SK-N-SH (cell line): Measurements from ENCODE around the gene EAF1. TPM values are rescaled to one million over a fixed set of nuclear protein-coding genes. Genes with fewer than 3 reads are reported as not detected.
A peak's percentile ranks its signal among the peaks of the same experiment; 100 is the strongest.

ENCODE experiments used
- CTCF ChIA-PET: fragments of 300-600, 350-600 bp; formaldehyde crosslinking; extraction: SDS; loops from one replicate; lab custom pipeline; 2021; lab: Yijun Ruan, JAX
- POLR2A ChIA-PET: fragments of 350-600 bp; sonication (Branson Sonifier 250); formaldehyde crosslinking; extraction: SDS; loops from one replicate; lab custom pipeline; 2020; ENCODE audit warnings: antibody characterized with exemption, inconsistent platforms; lab: Yijun Ruan, JAX
- DNase-seq: peaks from one replicate; pipeline ENCODE4 v3.0.0; 2012
- H2AFZ ChIP-seq: fragments of 200-600 bp; sonication (generic); 2 replicates; pipeline ENCODE4 v1.8.1; 2016; ENCODE audit warnings: antibody characterized with exemption, mild to moderate bottlenecking, low read depth
- H3F3A ChIP-seq: fragments of 200-600 bp; sonication (generic); replicated peaks from 2 replicates; pipeline ENCODE3; 2016; ENCODE audit warnings: antibody characterized with exemption, mild to moderate bottlenecking; ENCODE audit not compliant: insufficient read depth
- H3K27ac ChIP-seq, 2 experiments: fragments of 200-500 bp in 1 of 2; fragments of 200-600 bp in 1 of 2; sonication (Bioruptor generic) in 1 of 2; sonication (generic), shearing (Covaris generic) in 1 of 2; 2 replicates each; pipeline versions ENCODE4 v1.5.1 to v1.6.1; 2014 to 2016; ENCODE audit warnings: low read depth in 2 of 2, inconsistent platforms in 1 of 2, low read length in 1 of 2, mild to moderate bottlenecking in 1 of 2, mixed read lengths in 1 of 2
- H3K27me3 ChIP-seq: fragments of 200-600 bp; sonication (generic), shearing (Covaris generic); 2 replicates; pipeline ENCODE4 v1.6.1; 2016; ENCODE audit warnings: mixed run types; ENCODE audit not compliant: insufficient read depth
- H3K36me3 ChIP-seq, 2 experiments: fragments of 200-500 bp in 1 of 2; fragments of 200-600 bp in 1 of 2; sonication (Bioruptor generic) in 1 of 2; sonication (generic) in 1 of 2; replicated peaks in 1 of 2; 2 replicates each; pipeline versions ENCODE3 to v1.5.1; 2014 to 2016; ENCODE audit warnings: low read length in 1 of 2, mild to moderate bottlenecking in 1 of 2; ENCODE audit not compliant: insufficient read depth in 2 of 2, control insufficient read depth in 1 of 2
- H3K4me1 ChIP-seq, 2 experiments: fragments of 200-500 bp in 1 of 2; fragments of 200-600 bp in 1 of 2; sonication (Bioruptor generic) in 1 of 2; sonication (generic), shearing (Covaris generic) in 1 of 2; 2 replicates each; pipeline versions ENCODE4 v1.5.1 to v1.6.1; 2014 to 2016; ENCODE audit warnings: low read depth in 1 of 2, low read length in 1 of 2, mixed run types in 1 of 2; ENCODE audit not compliant: insufficient read depth in 2 of 2, control insufficient read depth in 1 of 2
- H3K4me2 ChIP-seq: fragments of 200-600 bp; sonication (generic), shearing (Covaris generic); 2 replicates; pipeline ENCODE4 v1.6.1; 2017; ENCODE audit warnings: mixed run types
- H3K4me3 ChIP-seq, 2 experiments: fragments of 200-500 bp in 1 of 2; fragments of 200-600 bp in 1 of 2; sonication (Bioruptor generic) in 1 of 2; sonication (generic), shearing (Covaris generic) in 1 of 2; 2 replicates each; pipeline versions ENCODE4 v1.5.1 to v1.8.1; 2014 to 2016; ENCODE audit warnings: low read depth in 2 of 2, inconsistent platforms in 1 of 2, low read length in 1 of 2, mild to moderate bottlenecking in 1 of 2, mixed read lengths in 1 of 2, moderate library complexity in 1 of 2
- H3K79me2 ChIP-seq: fragments of 200-600 bp; sonication (generic); 2 replicates; pipeline ENCODE4 v1.8.1; 2017; ENCODE audit warnings: mild to moderate bottlenecking; ENCODE audit not compliant: insufficient read depth
- H3K9ac ChIP-seq: fragments of 200-600 bp; sonication (generic); 2 replicates; pipeline ENCODE4 v1.6.1; 2017; ENCODE audit warnings: mixed run types
- H3K9me2 ChIP-seq: fragments of 200-600 bp; sonication (generic); 2 replicates; pipeline ENCODE4 v1.6.1; 2017; ENCODE audit warnings: mixed run types
- H3K9me3 ChIP-seq: fragments of 200-600 bp; sonication (generic); 2 replicates; pipeline ENCODE4 v1.6.1; 2017; ENCODE audit warnings: mixed run types, mild to moderate bottlenecking, moderate library complexity
- H4K20me1 ChIP-seq: fragments of 200-600 bp; sonication (generic); 2 replicates; pipeline ENCODE4 v1.6.1; 2017; ENCODE audit warnings: mild to moderate bottlenecking, mixed run types; ENCODE audit not compliant: insufficient read depth
- EP300 ChIP-seq, 2 experiments: IDR thresholded peaks; 2 replicates each; pipeline versions ENCODE4 v1.4.0 to v1.6.1; 2012; ENCODE audit warnings: borderline replicate concordance in 1 of 2, low read depth in 1 of 2, low read length in 1 of 2
- FOSL2 ChIP-seq: IDR thresholded peaks from 2 replicates; pipeline ENCODE4 v1.4.0; 2012; ENCODE audit warnings: low read depth, mild to moderate bottlenecking, moderate library complexity, borderline replicate concordance
- GABPA ChIP-seq: IDR thresholded peaks from 2 replicates; pipeline ENCODE4 v1.4.0; 2012; ENCODE audit warnings: low read depth, mild to moderate bottlenecking
- MXI1 ChIP-seq: IDR thresholded peaks from 2 replicates; pipeline ENCODE4 v1.6.1; 2012; ENCODE audit warnings: mild to moderate bottlenecking, low read depth, low read length, improper control_type of control experiment
- NFIC ChIP-seq: IDR thresholded peaks from 2 replicates; pipeline ENCODE4 v1.4.0; 2012; ENCODE audit warnings: borderline replicate concordance
- POLR2AphosphoS5 ChIP-seq: IDR thresholded peaks from 2 replicates; pipeline ENCODE4 v1.6.1; 2012; ENCODE audit warnings: low read depth, low read length
- SIN3A ChIP-seq: IDR thresholded peaks from 2 replicates; pipeline ENCODE4 v1.6.1; 2012; ENCODE audit warnings: low read depth, mild to moderate bottlenecking, low read length, moderate library complexity, borderline replicate concordance
- SMC3 ChIP-seq: IDR thresholded peaks from 2 replicates; pipeline ENCODE4 v1.6.1; 2012; ENCODE audit warnings: low read depth, low read length, improper control_type of control experiment
- TAF1 ChIP-seq: IDR thresholded peaks from 2 replicates; pipeline ENCODE4 v1.6.1; 2012; ENCODE audit warnings: low read depth, mild to moderate bottlenecking, low read length, moderate library complexity, borderline replicate concordance
- YY1 ChIP-seq: IDR thresholded peaks from 2 replicates; pipeline ENCODE4 v1.4.0; 2012; ENCODE audit warnings: low read depth, mild to moderate bottlenecking
- WGBS: methylation state at CpG from one replicate; pipeline ENCODE4 v1.1.6; 2017; ENCODE audit warnings: low lambda C conversion rate; 5-methylcytosine and 5-hydroxymethylcytosine counted together
- polyA plus RNA-seq, 3 experiments: library from polyadenylated mRNA; depleted of rRNA; stranded (reverse); fragments of >200 nt; gene quantifications; 2 replicates each; pipeline ENCODE4 v1.2.3, GENCODE V29; 2012
- TF ChIP-seq, protein P1 (sequence below): IDR thresholded peaks from 2 replicates; pipeline ENCODE4; 2012
- TF ChIP-seq, protein P2 (sequence below): fragments of 200-600 bp; sonication (generic); IDR thresholded peaks from 2 replicates; pipeline ENCODE4 v1.6.1; 2017; ENCODE audit warnings: antibody characterized with exemption, mild to moderate bottlenecking, moderate library complexity
- TF ChIP-seq, protein P3 (sequence below): fragments of 150-350 bp; IDR thresholded peaks from 2 replicates; pipeline ENCODE4 v1.6.1; 2017; ENCODE audit warnings: antibody characterized with exemption, low read length, low read depth, borderline replicate concordance
- TF ChIP-seq, protein P4 (sequence below): IDR thresholded peaks from 2 replicates; pipeline ENCODE4 v1.4.0; 2012; ENCODE audit warnings: low read depth, borderline replicate concordance
- TF ChIP-seq, protein P5 (sequence below): fragments of 150-350 bp; IDR thresholded peaks from 2 replicates; pipeline ENCODE4 v1.6.1; 2016; ENCODE audit warnings: mild to moderate bottlenecking, low read depth, low read length

Gene EAF1
- polyA plus RNA-seq, 1 of the 3 experiments (the other 2 are of a cell fraction) = 10.0 TPM

DNA sequence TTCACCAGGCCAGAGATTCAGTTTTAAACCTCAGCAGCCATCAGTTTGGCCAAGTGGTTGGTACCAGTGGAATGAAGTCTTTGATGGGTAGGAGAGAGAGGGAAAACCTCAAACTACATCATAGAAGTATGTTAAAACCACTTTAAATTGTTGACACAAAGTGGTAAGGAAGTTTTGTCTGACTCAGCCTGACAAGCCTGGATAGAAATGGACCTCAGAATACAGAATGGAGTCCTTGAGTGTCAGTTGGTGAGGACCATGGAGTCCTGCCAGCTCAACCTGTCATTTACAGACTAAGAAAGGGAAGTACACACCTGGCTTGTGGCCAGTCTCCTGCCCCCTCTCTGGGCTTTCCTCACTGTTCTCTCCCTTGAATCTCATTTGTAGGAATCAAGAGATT is 12.1 kb downstream of the EAF1 start:
- Histone ChIP-seq H3F3A (peaks cover 18% of the 10 kb centered on the region), H3K9ac (no peak overlapping the region), H4K20me1 (peaks cover 8% of the 10 kb centered on the region; the same call in 1 of the 2 replicates), H3K79me2 (no peaks in the 10 kb centered on the region), H3K36me3 (peaks cover 73 to 82% of the 10 kb centered on the region in 2 experiments), H3K27ac (no peak overlapping the region), H3K4me1 (no peaks in the 10 kb centered on the region; a peak in 1 of 4 replicates), H2AFZ (no peak overlapping the region), H3K9me2 (no peaks in the 10 kb centered on the region), H3K4me2 (no peak overlapping the region), H3K4me3 (no peak overlapping the region), H3K9me3 (no peaks in the 10 kb centered on the region), H3K27me3 (no peaks in the 10 kb centered on the region)
- ChIA-PET POLR2A (no interaction called here), CTCF (interaction anchor here (1.8 kb wide), 1 partner anchor 20 kb away, joined by 4 read pairs; no protein-coding TSS in a partner anchor)
- TF ChIP-seq GABPA (no peak), NFIC (no peak)
- TF ChIP-seq, protein P1, sequence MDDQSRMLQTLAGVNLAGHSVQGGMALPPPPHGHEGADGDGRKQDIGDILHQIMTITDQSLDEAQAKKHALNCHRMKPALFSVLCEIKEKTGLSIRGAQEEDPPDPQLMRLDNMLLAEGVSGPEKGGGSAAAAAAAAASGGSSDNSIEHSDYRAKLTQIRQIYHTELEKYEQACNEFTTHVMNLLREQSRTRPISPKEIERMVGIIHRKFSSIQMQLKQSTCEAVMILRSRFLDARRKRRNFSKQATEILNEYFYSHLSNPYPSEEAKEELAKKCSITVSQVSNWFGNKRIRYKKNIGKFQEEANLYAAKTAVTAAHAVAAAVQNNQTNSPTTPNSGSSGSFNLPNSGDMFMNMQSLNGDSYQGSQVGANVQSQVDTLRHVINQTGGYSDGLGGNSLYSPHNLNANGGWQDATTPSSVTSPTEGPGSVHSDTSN = 0 out of 2 replicates have a peak, but pooled peaks have one; percentile 7
- TF ChIP-seq, protein P2, sequence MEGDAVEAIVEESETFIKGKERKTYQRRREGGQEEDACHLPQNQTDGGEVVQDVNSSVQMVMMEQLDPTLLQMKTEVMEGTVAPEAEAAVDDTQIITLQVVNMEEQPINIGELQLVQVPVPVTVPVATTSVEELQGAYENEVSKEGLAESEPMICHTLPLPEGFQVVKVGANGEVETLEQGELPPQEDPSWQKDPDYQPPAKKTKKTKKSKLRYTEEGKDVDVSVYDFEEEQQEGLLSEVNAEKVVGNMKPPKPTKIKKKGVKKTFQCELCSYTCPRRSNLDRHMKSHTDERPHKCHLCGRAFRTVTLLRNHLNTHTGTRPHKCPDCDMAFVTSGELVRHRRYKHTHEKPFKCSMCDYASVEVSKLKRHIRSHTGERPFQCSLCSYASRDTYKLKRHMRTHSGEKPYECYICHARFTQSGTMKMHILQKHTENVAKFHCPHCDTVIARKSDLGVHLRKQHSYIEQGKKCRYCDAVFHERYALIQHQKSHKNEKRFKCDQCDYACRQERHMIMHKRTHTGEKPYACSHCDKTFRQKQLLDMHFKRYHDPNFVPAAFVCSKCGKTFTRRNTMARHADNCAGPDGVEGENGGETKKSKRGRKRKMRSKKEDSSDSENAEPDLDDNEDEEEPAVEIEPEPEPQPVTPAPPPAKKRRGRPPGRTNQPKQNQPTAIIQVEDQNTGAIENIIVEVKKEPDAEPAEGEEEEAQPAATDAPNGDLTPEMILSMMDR = no peak
- TF ChIP-seq, protein P3, sequence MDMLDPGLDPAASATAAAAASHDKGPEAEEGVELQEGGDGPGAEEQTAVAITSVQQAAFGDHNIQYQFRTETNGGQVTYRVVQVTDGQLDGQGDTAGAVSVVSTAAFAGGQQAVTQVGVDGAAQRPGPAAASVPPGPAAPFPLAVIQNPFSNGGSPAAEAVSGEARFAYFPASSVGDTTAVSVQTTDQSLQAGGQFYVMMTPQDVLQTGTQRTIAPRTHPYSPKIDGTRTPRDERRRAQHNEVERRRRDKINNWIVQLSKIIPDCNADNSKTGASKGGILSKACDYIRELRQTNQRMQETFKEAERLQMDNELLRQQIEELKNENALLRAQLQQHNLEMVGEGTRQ = no peak
- DNase-seq = no peak

DNA sequence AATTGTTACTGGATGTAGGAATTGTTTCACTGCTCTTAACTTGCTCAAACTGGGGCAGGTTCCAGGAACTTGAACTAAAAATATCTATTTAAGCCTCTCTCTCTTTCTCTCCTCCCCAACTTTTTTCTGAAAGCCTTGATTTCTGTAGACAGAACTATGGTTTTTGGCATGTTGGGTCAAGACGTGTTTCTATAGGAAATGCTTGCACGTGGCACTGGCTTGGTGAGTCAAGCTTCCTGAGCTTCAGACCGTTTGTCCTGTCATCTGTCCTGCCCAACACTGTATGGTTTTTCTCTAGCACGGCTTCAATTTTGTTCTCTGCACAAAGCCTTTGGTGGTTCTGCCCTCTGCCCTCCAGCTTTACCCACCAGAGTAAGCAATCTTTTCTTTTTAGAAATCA is 13.5 kb downstream of the EAF1 start:
- no peak for TF ChIP-seq MXI1
- TF ChIP-seq, protein P4, sequence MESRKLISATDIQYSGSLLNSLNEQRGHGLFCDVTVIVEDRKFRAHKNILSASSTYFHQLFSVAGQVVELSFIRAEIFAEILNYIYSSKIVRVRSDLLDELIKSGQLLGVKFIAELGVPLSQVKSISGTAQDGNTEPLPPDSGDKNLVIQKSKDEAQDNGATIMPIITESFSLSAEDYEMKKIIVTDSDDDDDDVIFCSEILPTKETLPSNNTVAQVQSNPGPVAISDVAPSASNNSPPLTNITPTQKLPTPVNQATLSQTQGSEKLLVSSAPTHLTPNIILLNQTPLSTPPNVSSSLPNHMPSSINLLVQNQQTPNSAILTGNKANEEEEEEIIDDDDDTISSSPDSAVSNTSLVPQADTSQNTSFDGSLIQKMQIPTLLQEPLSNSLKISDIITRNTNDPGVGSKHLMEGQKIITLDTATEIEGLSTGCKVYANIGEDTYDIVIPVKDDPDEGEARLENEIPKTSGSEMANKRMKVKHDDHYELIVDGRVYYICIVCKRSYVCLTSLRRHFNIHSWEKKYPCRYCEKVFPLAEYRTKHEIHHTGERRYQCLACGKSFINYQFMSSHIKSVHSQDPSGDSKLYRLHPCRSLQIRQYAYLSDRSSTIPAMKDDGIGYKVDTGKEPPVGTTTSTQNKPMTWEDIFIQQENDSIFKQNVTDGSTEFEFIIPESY = no peak
- no peak for TF ChIP-seq FOSL2
- TF ChIP-seq, protein P5, sequence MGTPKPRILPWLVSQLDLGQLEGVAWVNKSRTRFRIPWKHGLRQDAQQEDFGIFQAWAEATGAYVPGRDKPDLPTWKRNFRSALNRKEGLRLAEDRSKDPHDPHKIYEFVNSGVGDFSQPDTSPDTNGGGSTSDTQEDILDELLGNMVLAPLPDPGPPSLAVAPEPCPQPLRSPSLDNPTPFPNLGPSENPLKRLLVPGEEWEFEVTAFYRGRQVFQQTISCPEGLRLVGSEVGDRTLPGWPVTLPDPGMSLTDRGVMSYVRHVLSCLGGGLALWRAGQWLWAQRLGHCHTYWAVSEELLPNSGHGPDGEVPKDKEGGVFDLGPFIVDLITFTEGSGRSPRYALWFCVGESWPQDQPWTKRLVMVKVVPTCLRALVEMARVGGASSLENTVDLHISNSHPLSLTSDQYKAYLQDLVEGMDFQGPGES = no peak
- TF ChIP-seq POLR2AphosphoS5 = no peak
- no peak for TF ChIP-seq EP300 (IDR thresholded peaks at IDR 0.05; ENCODE audit: borderline replicate concordance in 1 of 2, low read depth in 1 of 2, low read length in 1 of 2)
- no peak for TF ChIP-seq SIN3A
- no peak for TF ChIP-seq SMC3
- TF ChIP-seq TAF1 = no peak
- TF ChIP-seq YY1 = no peak
- 87% methylated on average over 4 of the region's 4 CpGs for WGBS
- Histone ChIP-seq H3K9me3 (no peaks in the 10 kb centered on the region), H3K4me3 (no peak overlapping the region), H3K27ac (no peak overlapping the region), H3F3A (peaks cover 18% of the 10 kb centered on the region), H3K9me2 (no peaks in the 10 kb centered on the region), H4K20me1 (no peaks in the 10 kb centered on the region), H3K4me1 (no peaks in the 10 kb centered on the region; a peak in 1 of 4 replicates), H3K4me2 (no peak overlapping the region), H3K36me3 (peaks cover 61 to 68% of the 10 kb centered on the region in 2 experiments), H3K79me2 (no peaks in the 10 kb centered on the region), H3K27me3 (no peaks in the 10 kb centered on the region), H3K9ac (no peak overlapping the region), H2AFZ (no peak overlapping the region)
- ChIA-PET CTCF (interaction anchor here (1.8 kb wide), 1 partner anchor 19 kb away, joined by 4 read pairs; no protein-coding TSS in a partner anchor), POLR2A (no interaction called here)
- DNase-seq = no peak
